Epithelial cell of proximal tubule (primary cell): ENCODE data around the gene AGBL4. TPM values are rescaled to one million over a fixed set of nuclear protein-coding genes. Genes with fewer than 3 reads are reported as not detected.

Experiments
- DNase-seq: peaks from one replicate; pipeline ENCODE4 v3.0.0-alpha.2; 2011; ENCODE audit warnings: low read depth
- H3K4me3 ChIP-seq: 2 replicates; pipeline ENCODE4 v1.5.1; 2011; ENCODE audit warnings: low read depth, mild to moderate bottlenecking, low read length
- CTCF ChIP-seq: conservative IDR thresholded peaks from 2 replicates; pipeline ENCODE4 v1.5.1; 2012; ENCODE audit warnings: low read depth, mild to moderate bottlenecking, low read length
- total RNA-seq: library from RNA; depleted of rRNA; stranded (reverse); fragments of >200 nt; gene quantifications from 2 replicates; pipeline ENCODE4 v1.2.3, GENCODE V29; 2015

AGBL4 gene
- total RNA-seq, result not detected in 2 replicates

DNA sequence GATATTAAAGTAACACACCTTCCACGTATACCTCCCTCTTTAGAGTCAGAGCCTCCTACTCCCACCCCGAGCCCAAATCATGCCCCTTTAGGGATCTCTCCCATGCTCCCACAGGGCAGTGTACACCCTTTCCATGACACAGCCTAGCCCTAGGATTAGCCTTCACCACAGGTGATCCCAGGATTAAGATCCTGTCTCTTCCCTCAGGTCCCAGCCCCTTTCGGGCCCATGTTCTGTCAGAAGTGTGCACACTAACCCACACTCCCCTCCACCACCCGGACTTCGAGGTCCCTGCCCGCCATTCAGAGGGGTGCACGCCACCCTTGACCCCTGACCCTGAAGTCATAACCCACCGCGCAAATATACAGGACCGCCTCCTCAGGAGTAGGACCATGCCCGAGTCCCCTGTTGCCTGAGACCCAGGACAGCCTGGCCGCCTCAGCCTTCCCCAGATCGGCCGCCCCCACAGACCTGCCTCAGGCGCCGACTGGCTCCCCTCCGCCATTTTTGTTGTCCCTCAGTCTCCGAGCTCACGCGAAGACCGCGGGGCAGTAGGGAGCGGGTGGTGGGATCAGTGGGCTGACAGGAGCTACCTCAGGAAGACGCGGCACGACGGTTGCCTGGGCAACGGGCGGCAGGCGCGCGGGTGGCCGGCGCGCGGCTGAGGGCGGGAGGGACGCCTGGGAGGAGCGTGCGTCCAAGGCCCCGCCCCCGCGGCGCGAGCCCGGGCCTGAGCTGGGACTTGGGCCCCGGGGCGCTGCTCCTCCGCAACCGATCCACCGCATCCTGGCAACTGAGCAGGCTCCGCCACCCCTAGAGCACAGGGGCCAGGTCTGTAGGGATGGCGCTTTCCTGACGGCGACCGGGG is at the start of gene AGBL4:
TSS of gene AGBL4 (minus strand) at position 663 of the 868 bp plus-strand sequence.
- no peak for TF ChIP-seq CTCF
- H3K4me3 ChIP-seq, result peak within 1 kb of the TSS; percentile 68
- no peak for DNase-seq

GRCh38 chr1:50066806-50067205 is 43.1 kb upstream of the AGBL4 start:
- TF ChIP-seq CTCF, result no peak

DNA sequence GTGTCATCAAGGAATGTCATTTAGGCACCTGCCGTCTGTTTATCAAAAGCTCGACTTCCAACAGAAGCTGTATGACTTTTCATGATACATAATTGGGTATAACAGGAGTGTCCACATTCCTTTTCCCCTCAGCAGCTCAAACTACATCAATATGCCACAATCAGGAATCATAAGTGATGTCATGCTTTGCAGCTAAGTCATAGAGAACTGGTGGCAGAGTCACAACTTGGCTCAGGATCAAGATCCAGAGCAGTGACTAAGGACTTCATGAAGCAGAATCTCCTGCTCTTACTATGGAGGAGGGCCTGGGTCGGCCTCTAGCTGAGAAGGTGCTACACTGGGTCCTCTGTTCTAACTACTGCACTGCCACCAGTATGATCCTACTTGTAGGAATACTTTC is 36.5 kb upstream of the AGBL4 start:
- DNase-seq, result peak; percentile 10
- TF ChIP-seq CTCF, result no peak
- H3K4me3 ChIP-seq, result no peak overlapping the region

More at GRCh38 chr1:50066806-50067205, 43.1 kb upstream of the AGBL4 start:
- H3K4me3 ChIP-seq, result no peak overlapping the region
- DNase-seq, result no peak

- no peak overlapping the region for H3K4me3 ChIP-seq
- DNase-seq, result no peak
- no peak for TF ChIP-seq CTCF
Observed at GRCh38 chr1:50048791-50049190, 25.0 kb upstream of the AGBL4 start.

DNA sequence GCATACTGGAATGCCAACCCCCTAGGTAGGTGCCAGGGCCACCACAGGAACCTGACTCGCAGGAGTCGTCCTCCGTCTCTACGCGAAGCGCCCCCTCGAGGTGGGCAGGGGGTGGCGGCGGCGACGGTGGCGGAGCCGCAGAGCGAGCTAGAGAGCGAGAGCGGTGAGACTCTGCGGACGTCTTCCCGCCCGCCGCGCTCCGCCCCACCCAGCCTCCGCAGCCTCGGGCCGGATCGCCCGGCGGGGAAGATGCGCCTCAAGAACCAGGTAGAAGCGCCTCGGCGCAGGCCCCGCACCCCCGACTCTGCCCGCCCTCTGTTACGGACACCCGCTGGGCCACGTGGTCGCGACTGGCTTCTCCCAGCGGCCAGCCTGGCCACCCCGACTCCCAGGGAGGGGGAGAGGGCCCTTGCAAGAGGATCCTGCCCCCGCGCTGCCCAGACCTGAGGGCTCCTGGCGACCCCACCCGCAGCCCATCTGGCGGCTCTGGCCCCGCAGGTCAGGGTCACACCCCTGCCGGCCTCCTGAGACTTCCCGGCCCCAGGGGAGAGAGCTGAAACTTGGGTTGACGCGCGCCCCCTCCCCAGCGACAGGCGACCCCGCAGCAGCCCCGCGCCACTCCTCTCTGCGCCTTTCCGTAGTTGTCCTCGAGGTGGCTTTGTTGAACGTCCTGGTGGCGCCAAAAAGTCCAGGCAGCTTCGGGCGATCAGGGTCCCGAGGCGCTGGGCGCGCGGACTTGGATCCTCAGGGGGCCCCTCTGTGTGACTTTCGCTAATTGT is 24.4 kb upstream of the AGBL4 start:
- DNase-seq, result no peak
- H3K4me3 ChIP-seq, result peak overlapping the region; percentile 30
- peak; percentile 42 for TF ChIP-seq CTCF

DNA sequence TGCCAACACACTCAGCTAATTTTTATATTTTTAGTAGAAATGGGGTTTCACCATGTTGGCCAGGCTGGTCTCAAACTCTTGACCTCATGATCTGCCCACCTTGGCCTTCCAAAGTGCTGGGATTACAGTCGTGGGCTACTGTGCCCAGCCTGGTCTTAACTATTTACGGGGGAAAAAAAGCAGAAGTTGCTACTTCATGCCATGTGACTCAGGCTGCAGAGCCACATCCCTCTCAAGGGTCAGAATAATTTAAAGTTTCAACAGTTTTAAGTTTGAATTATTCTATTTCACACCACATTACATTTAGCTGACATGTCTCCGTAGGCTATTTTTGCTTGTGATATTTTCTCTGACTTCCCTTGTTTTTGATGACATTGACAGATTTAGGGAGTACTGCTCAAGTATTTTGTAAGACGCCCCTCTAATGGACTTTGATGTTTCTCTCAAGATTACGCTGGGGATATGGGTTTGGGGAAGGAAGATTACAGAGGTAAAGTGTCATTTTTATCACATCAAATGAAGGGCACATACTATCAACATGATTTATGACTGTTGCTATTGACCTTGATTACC is 14.6 kb upstream of the AGBL4 start:
- H3K4me3 ChIP-seq, result no peak overlapping the region
- no peak for DNase-seq
- no peak for TF ChIP-seq CTCF
